CD8-positive, alpha-beta memory T cell (primary cell): Measurements from ENCODE around the gene IQCF6. TPM values are rescaled to one million over a fixed set of nuclear protein-coding genes. Genes with fewer than 3 reads are reported as not detected.
A peak's percentile ranks its signal among the peaks of the same experiment; 100 is the strongest.
"Not testable (repeated sequence)": the region's sequence is repeated elsewhere in the genome, so short reads cannot be mapped to it uniquely, and the experiment has no call there.

Experiments used
- CTCF ChIA-PET: fragments of 350-600 bp; sonication (Branson Sonifier 250); formaldehyde crosslinking; loops from one replicate; lab custom pipeline; 2021; ENCODE audit warnings: antibody characterized with exemption; lab: Charles Lee
- POLR2A ChIA-PET: fragments of 350-600 bp; sonication (Branson Sonifier 250); formaldehyde crosslinking; loops from one replicate; lab custom pipeline; 2021; ENCODE audit warnings: antibody characterized with exemption; lab: Charles Lee
- DNase-seq, 5 donors: peaks; one replicate each; pipeline versions ENCODE4 v3.0.0 to v3.0.0-alpha.2; 2020 to 2022; ENCODE audit warnings: mixed read lengths in 1 of 5
- H3K27ac ChIP-seq: one replicate; pipeline ENCODE4 v1.7.0; 2013; ENCODE audit warnings: low read depth, mild to moderate bottlenecking, low read length, moderate library complexity
- H3K27me3 ChIP-seq: 2 replicates; pipeline ENCODE4 v1.7.0; 2013; ENCODE audit warnings: low read length, mild to moderate bottlenecking; ENCODE audit not compliant: insufficient read depth, poor library complexity, severe bottlenecking
- H3K36me3 ChIP-seq: 2 replicates; pipeline ENCODE4 v1.7.0; 2013; ENCODE audit warnings: mild to moderate bottlenecking, low read length, moderate library complexity; ENCODE audit not compliant: insufficient read depth
- H3K4me1 ChIP-seq: 2 replicates; pipeline ENCODE4 v1.7.0; 2013; ENCODE audit warnings: mild to moderate bottlenecking, low read length, moderate library complexity; ENCODE audit not compliant: insufficient read depth
- H3K4me3 ChIP-seq: 2 replicates; pipeline ENCODE4 v1.7.0; 2013; ENCODE audit warnings: mild to moderate bottlenecking, low read length
- H3K9me3 ChIP-seq: 2 replicates; pipeline ENCODE4 v1.7.0; 2013; ENCODE audit warnings: mild to moderate bottlenecking, low read length
- H3K27ac Mint-ChIP-seq, 8 donors: one replicate each; pipeline ENCODE4 v1.8.0; 2020 to 2021; ENCODE audit warnings: mixed read lengths in 8 of 8, mild to moderate bottlenecking in 6 of 8, inconsistent platforms in 3 of 8, moderate library complexity in 3 of 8
- H3K27me3 Mint-ChIP-seq, 2 donors: one replicate each; pipeline ENCODE4 v1.8.0; 2020 to 2021; ENCODE audit warnings: mixed read lengths in 2 of 2, mild to moderate bottlenecking in 1 of 2, moderate library complexity in 1 of 2
- H3K36me3 Mint-ChIP-seq, 3 donors: one replicate each; pipeline ENCODE4 v1.8.0; 2020 to 2021; ENCODE audit warnings: mixed read lengths in 3 of 3, inconsistent platforms in 1 of 3, mild to moderate bottlenecking in 1 of 3
- H3K4me1 Mint-ChIP-seq, 3 donors: one replicate each; pipeline ENCODE4 v1.8.0; 2020 to 2021; ENCODE audit warnings: mixed read lengths in 3 of 3, inconsistent platforms in 1 of 3, mild to moderate bottlenecking in 1 of 3
- H3K4me3 Mint-ChIP-seq, 7 donors: one replicate each; pipeline ENCODE4 v1.8.0; 2020 to 2021; ENCODE audit warnings: mixed read lengths in 7 of 7, mild to moderate bottlenecking in 6 of 7, moderate library complexity in 4 of 7, inconsistent platforms in 2 of 7
- H3K9me3 Mint-ChIP-seq, 5 donors: one replicate each; pipeline ENCODE4 v1.8.0; 2020 to 2022; ENCODE audit warnings: mixed read lengths in 5 of 5, mild to moderate bottlenecking in 3 of 5, moderate library complexity in 2 of 5, inconsistent platforms in 1 of 5
- polyA plus RNA-seq: library from polyadenylated mRNA; unstranded; fragments of 300-500 nt; fragmentation: Illumina TruSeq; gene quantifications from one replicate; pipeline ENCODE4 v1.2.3, GENCODE V29; 2021
- total RNA-seq, 2 experiments: library from RNA; stranded (reverse); gene quantifications; one replicate each; pipeline ENCODE4 v1.2.3, GENCODE V29; 2021

The IQCF6 gene
- total and polyA plus RNA-seq, 3 experiments from 2014 or later = not detected

- ChIA-PET POLR2A (no interaction called here), CTCF (no interaction called here)
- Histone ChIP-seq H3K4me1 (no peaks in the 10 kb centered on the region), H3K36me3 (no peaks in the 10 kb centered on the region), H3K27ac (no peak overlapping the region), H3K9me3 (peaks cover 13% of the 10 kb centered on the region), H3K4me3 (no peak overlapping the region), H3K27me3 (no peaks in the 10 kb centered on the region)
- Mint-ChIP-seq H3K4me3 (no peak overlapping the region), H3K27ac (no peak overlapping the region), H3K9me3 (peaks cover 25 to 42% (median 36%) of the 10 kb centered on the region in 5 donors), H3K27me3 (peaks cover 12 to 28% of the 10 kb centered on the region in 2 donors), H3K36me3 (peaks cover 3 to 39% (median 4%) of the 10 kb centered on the region in 3 donors), H3K4me1 (no peaks in the 10 kb centered on the region)
- no peak for DNase-seq
Observed at GRCh38 chr3:51759203-51759602, 19.8 kb downstream of the IQCF6 start.

- CTCF ChIA-PET = interaction anchor here (1.3 kb wide), 1 partner anchor 12 kb away, joined by 3 read pairs; no protein-coding TSS in a partner anchor
- H3K4me1 ChIP-seq = not testable (repeated sequence)
Observed at GRCh38 chr3:51753763-51754750, 25.0 kb downstream of the IQCF6 start.

GRCh38 chr3:51751287-51751686 is 27.8 kb downstream of the IQCF6 start:
- Mint-ChIP-seq H3K27me3 (peaks cover 0 to 10% of the 10 kb centered on the region in 2 donors), H3K9me3 (peaks cover 3 to 11% (median 6%) of the 10 kb centered on the region in 5 donors), H3K4me1 (peaks cover 4 to 13% (median 10%) of the 10 kb centered on the region in 3 donors), H3K36me3 (peaks cover 0 to 7% (median 0%) of the 10 kb centered on the region in 3 donors), H3K4me3 (no peak overlapping the region), H3K27ac (peak overlapping the region in 1 of 8 donors; percentile 5)
- POLR2A ChIA-PET = no interaction called here
- DNase-seq = no peak
- no peaks in the 10 kb centered on the region for H3K4me1 ChIP-seq
- no peaks in the 10 kb centered on the region for H3K27me3 ChIP-seq
- no peaks in the 10 kb centered on the region for H3K9me3 ChIP-seq
- H3K4me3 ChIP-seq = no peak overlapping the region
- CTCF ChIA-PET = no interaction called here
- H3K27ac ChIP-seq = no peak overlapping the region
- no peaks in the 10 kb centered on the region for H3K36me3 ChIP-seq

More at GRCh38 chr3:51753763-51754750, 25.0 kb downstream of the IQCF6 start:
- H3K9me3 ChIP-seq, H3K4me3 ChIP-seq, DNase-seq, H3K27ac ChIP-seq, H3K4me3 Mint-ChIP-seq, H3K27me3 ChIP-seq, POLR2A ChIA-PET, H3K36me3 ChIP-seq: not testable (repeated sequence)
- peaks cover 3 to 22% of the 10 kb centered on the region in 2 donors for H3K27me3 Mint-ChIP-seq
- peaks cover 0 to 16% (median 0%) of the 10 kb centered on the region in 3 donors for H3K36me3 Mint-ChIP-seq
- H3K4me1 Mint-ChIP-seq = peaks cover 4 to 13% (median 10%) of the 10 kb centered on the region in 3 donors
- peaks cover 7 to 22% (median 8%) of the 10 kb centered on the region in 5 donors for H3K9me3 Mint-ChIP-seq
- peak overlapping the region in 1 of 8 donors; percentile 27 for H3K27ac Mint-ChIP-seq

- no peaks in the 10 kb centered on the region for H3K9me3 ChIP-seq
- no peak overlapping the region for H3K4me3 ChIP-seq
- ChIA-PET CTCF (no interaction called here), POLR2A (no interaction called here)
- H3K36me3 Mint-ChIP-seq = peaks cover 0 to 3% (median 0%) of the 10 kb centered on the region in 3 donors
- H3K4me1 ChIP-seq = no peaks in the 10 kb centered on the region
- H3K27ac Mint-ChIP-seq = no peak overlapping the region
- peaks cover 0 to 7% (median 3%) of the 10 kb centered on the region in 5 donors for H3K9me3 Mint-ChIP-seq
- no peaks in the 10 kb centered on the region for H3K36me3 ChIP-seq
- no peak for DNase-seq
- no peaks in the 10 kb centered on the region for H3K27me3 ChIP-seq
- H3K27ac ChIP-seq = no peak overlapping the region
- H3K4me3 Mint-ChIP-seq = no peak overlapping the region
- peaks cover 4 to 13% (median 10%) of the 10 kb centered on the region in 3 donors for H3K4me1 Mint-ChIP-seq
- H3K27me3 Mint-ChIP-seq = peaks cover 0 to 6% of the 10 kb centered on the region in 2 donors
Observed at GRCh38 chr3:51750878-51751277, 28.2 kb downstream of the IQCF6 start.

- H3K4me3 Mint-ChIP-seq = no peak overlapping the region
Observed at GRCh38 chr3:51748327-51748726, 30.7 kb downstream of the IQCF6 start.

GRCh38 chr3:51747840-51748239 is 31.2 kb downstream of the IQCF6 start:
- peaks cover 4 to 17% (median 13%) of the 10 kb centered on the region in 3 donors for H3K4me1 Mint-ChIP-seq
- H3K4me3 ChIP-seq = no peak overlapping the region
- no peaks in the 10 kb centered on the region for H3K36me3 Mint-ChIP-seq
- H3K4me1 ChIP-seq = no peaks in the 10 kb centered on the region
- no peaks in the 10 kb centered on the region for H3K9me3 ChIP-seq
- no peak overlapping the region for H3K27ac Mint-ChIP-seq
- H3K27ac ChIP-seq = no peak overlapping the region
- no peak overlapping the region for H3K4me3 Mint-ChIP-seq
- H3K27me3 ChIP-seq = no peaks in the 10 kb centered on the region
- no peaks in the 10 kb centered on the region for H3K36me3 ChIP-seq
- no peaks in the 10 kb centered on the region for H3K27me3 Mint-ChIP-seq
- H3K9me3 Mint-ChIP-seq = no peaks in the 10 kb centered on the region
- ChIA-PET POLR2A (no interaction called here), CTCF (no interaction called here)
- DNase-seq = no peak

More at GRCh38 chr3:51748327-51748726, 30.7 kb downstream of the IQCF6 start:
- Mint-ChIP-seq H3K4me1 (peaks cover 4 to 13% (median 10%) of the 10 kb centered on the region in 3 donors), H3K27ac (no peak overlapping the region), H3K9me3 (no peaks in the 10 kb centered on the region), H3K27me3 (no peaks in the 10 kb centered on the region), H3K36me3 (no peaks in the 10 kb centered on the region)
- DNase-seq = no peak
- no peaks in the 10 kb centered on the region for H3K36me3 ChIP-seq
- ChIA-PET POLR2A (no interaction called here), CTCF (no interaction called here)
- H3K27ac ChIP-seq = no peak overlapping the region
- no peaks in the 10 kb centered on the region for H3K9me3 ChIP-seq
- no peaks in the 10 kb centered on the region for H3K4me1 ChIP-seq
- no peak overlapping the region for H3K4me3 ChIP-seq
- H3K27me3 ChIP-seq = no peaks in the 10 kb centered on the region

GRCh38 chr3:51742978-51743377 is 36.1 kb downstream of the IQCF6 start:
- H3K9me3 ChIP-seq, POLR2A ChIA-PET, DNase-seq, H3K27ac ChIP-seq, H3K4me1 ChIP-seq, H3K4me3 ChIP-seq, H3K9me3 Mint-ChIP-seq, H3K36me3 Mint-ChIP-seq, H3K27me3 ChIP-seq, H3K4me1 Mint-ChIP-seq, H3K4me3 Mint-ChIP-seq, H3K36me3 ChIP-seq, H3K27ac Mint-ChIP-seq: not testable (repeated sequence)
- CTCF ChIA-PET = interaction anchor here (1.1 kb wide), 1 partner anchor 243 kb away, joined by 3 read pairs; the partner anchor contains the start of gene DCAF1
- H3K27me3 Mint-ChIP-seq = peaks cover 7 to 16% of the 10 kb centered on the region in 2 donors

- H3K36me3 Mint-ChIP-seq, H3K9me3 Mint-ChIP-seq, H3K9me3 ChIP-seq, DNase-seq, H3K27ac Mint-ChIP-seq, H3K4me1 ChIP-seq, H3K27me3 ChIP-seq, POLR2A ChIA-PET, H3K4me1 Mint-ChIP-seq, H3K27ac ChIP-seq, H3K4me3 ChIP-seq, H3K4me3 Mint-ChIP-seq, H3K36me3 ChIP-seq: not testable (repeated sequence)
- H3K27me3 Mint-ChIP-seq = peaks cover 12 to 22% of the 10 kb centered on the region in 2 donors
- CTCF ChIA-PET = interaction anchor here (0.7 to 1.5 kb wide), 2 partner anchors 11 to 12 kb away, joined by 3 read pairs; no protein-coding TSS in a partner anchor
Observed at GRCh38 chr3:51742320-51742719, 36.7 kb downstream of the IQCF6 start.
